HG03439 (cell line): ENCODE results near the gene OPN4.

Experiments
- ATAC-seq: cut with Tn5 transposase; IDR thresholded peaks from one replicate; pipeline ENCODE4 v1.9.1; 2021; ENCODE audit warnings: mild to moderate bottlenecking, moderate library complexity; ENCODE audit not compliant: unreplicated experiment

Gene OPN4

DNA sequence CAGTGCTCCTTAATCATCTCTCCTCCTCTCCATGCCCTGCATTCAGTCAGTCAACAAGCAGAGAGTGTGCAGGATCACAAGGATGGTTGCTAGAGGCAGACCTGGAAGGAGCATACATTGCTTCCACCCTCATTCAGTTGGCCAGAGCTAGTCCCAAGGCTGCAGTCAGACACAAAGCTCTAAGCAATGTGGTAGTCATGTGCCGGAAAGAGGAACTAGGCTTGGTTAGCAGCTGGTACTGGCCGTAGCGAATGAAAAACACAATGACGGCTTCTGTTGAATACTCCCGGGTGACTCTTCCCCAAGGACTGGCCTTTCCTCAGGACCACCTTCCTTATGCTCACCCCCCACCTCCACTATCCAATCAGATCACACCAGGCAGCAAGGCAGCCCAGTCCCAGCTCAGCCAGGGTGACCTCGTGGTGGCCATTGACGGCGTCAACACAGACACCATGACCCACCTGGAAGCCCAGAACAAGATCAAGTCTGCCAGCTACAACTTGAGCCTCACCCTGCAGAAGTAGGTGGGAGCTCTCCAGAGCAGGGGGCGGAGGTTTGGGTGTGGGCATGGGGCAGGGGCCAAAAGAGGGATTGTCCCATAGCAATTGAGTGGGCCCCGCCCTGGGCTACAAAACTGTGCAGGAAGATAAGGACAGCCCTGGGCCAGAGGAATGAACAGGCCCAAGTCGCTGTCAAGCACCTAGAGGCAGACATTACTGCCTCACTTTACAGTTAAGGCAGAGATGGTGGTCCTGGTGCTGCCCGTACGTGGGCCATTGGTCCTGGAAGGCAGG, 24.8 kb downstream of the OPN4 start:
- ATAC-seq, result no peak

DNA sequence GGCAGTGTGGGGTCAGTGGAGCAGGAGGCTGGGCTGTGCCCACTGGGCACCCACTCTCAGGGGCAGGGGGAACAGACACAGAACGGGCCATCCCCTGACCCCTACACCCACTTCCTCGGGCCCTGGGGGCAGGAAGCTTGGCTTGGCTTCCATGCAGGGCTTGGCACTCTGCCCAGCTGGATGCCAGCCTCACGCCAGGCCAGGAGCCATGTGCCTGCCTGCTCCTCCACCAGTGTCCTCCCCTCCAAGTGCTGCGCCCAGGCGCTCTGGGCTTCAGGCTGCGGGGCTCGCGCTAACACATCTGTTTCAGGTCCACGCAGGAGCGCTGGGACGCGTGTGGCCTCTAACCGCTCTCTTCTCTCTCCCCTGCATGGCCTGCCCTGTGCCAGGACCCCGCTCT, 26.7 kb downstream of the OPN4 start:
- ATAC-seq, result no peak

DNA sequence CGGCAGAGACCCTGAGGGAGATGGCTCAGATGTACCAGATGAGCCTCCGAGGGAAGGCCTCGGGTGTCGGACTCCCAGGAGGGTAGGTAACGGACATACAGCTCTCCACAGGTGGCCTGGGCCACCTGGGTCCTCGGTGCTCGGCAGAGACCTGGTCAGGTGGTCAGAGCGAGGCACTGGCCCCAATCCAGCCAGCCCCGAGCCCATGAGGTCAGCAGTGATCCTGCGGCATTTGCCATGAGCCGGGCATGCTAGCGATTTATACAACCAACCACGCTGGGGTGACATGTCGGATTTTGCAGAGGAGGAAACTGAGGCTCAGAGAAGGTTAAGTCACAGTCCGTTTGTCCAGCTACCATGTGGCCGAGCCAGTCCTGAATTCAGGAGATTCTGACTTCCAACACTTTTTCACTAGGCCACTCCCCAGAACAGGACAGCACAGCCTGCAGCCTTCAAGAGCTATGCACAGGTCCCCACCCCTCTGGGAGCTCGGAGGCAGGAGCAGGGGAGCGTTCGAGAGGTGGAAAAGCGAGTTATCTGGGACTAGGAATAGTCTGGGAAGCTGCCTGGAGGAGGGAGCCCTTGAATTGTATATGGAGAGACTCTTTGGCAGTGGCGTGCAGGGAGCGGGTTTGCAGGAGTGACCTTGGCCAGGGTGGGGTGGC, 27.5 kb downstream of the OPN4 start:
- ATAC-seq, result no peak

DNA sequence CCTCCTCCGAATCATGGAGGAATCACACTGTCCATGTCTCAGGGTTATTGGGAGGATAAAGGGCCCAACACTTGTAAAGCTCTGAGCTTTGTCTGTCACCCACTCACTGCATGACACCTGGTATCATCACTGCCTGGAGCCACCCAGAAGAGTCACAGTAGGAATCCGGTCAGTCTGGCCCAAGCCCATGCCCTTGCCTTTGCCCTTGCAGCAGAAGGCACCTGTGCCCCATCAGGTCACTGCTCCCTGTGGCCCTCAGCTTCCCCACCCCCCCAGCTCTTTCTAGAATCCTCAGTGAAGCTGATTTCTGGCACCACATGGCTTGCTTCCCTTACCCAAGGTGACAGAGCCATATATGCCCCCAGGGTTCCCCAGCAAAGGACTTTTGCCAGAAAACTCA, 28.3 kb downstream of the OPN4 start:
- ATAC-seq, result no peak

DNA sequence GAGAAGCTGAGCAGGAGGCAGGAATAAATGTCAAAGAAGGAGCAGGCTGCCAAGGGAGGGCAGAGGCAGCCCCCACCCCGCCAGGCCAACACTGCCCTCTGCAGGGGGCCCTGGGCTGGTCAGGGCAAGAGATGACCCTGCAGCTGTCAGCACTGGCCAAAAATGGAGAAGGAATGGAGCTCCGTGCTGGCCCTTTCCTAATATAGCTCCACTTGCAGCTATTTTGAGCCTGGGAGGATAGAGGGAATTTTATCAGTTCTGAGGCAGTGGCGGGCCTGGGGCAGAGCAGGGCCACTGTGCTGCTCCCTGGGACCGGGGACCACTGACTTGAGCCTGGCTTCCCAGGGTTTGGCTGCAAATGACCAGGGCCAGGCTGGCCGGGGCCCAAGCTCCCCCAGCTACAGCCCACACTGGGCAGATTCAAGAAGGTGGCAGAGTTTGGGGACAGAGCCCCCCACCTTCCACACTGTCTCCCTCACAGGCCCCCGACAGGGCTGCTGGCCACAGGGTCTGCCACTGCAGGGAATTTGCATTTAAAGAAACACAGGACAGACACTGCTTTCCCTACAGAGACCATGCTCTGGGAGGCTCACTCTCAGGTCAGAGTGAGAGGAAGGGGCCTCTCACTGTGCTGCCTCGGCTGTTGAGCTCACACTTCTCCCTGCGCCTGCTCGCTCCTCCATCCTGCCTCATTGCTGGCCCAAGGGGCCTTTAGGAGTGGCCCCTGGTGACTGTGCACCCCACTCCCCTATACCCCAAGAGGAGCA, 30.2 kb downstream of the OPN4 start:
- no peak for ATAC-seq

DNA sequence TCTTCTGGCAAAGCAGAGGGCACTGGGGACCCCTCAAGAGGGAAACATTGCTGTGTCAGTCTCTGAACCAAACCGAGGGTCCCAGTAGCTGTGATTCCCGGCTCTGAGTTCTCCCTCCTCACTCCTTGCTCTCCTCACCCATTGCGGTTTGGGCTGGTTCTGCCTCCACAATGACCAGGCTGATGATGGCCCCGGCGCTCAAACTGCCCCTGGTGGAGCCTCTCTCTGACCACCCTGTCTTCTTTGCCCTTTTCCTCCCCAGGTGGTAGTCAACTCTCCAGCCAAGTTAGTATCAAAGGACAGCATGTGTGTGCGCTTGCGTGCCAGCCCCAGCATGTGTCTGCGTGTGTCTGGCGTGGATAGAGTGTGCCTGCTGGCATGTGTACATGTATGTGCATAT, 31.1 kb downstream of the OPN4 start:
- ATAC-seq, result no peak

DNA sequence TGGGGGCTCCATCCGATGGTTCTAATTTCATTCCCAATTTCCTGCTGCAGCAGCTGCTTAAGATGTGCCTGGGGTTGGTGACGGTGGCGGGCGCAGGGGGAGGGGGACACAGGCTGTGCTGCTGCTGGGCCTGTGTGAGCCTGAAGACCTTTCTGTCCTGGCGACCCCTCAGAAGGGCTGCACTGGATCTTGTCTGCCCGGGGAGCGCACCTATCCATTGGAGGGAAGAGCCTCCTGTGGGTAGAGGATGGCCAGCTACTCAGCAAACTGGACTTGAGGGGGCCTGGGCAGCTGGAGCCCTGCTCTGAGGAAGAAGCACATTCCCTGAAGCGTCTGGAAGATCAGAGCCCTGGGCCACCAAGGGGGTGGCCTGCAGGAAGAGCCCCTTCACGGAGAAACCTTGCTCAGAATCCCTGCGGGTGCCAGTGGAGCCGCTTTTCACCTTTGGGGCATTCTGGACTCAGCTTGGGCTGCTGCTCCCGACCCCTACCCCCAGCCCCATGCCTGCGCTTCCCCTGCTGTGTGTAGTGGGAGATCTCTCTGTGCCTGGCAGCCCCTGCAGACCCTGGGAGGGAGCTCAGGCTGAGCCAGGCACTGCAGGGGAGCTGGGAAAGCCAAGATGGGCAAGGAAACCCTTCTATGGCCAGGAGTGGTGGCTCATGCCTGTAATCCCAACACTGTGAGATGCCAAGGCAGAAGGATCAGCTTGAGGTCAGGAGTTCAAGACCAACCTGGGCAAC, 31.7 kb downstream of the OPN4 start:
- ATAC-seq, result no peak

DNA sequence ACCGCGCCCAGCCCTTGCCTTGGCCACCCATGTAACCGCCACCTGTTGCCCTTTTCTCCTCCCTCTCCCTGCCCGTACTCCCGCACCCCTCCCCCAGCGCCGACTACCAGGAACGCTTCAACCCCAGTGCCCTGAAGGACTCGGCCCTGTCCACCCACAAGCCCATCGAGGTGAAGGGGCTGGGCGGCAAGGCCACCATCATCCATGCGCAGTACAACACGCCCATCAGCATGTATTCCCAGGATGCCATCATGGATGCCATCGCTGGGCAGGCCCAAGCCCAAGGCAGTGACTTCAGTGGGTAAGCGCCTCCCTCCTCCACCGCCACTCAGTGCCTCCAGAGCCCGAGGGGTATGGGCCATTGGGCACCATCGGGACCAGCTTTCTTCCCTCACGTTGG, 32.6 kb downstream of the OPN4 start:
- no peak for ATAC-seq

DNA sequence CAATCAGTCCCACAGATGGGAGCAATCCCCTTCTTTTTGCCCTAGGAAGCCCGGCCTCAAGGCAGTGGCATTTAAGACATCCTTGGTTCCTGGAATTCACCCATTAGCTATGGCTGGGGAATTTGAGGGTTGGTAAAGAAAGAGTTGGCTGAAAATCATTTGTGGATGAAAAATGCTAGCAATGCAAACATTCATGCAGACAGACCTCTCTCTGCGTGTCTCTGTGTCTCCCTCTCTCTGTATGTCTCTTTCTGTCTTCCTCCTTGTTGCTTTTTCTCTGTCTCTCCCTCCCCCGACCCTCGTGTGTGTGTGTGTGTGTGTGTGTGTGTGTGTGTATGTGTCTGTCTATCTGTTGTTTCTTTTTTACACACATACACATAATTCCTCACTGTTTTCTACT, 33.4 kb downstream of the OPN4 start:
- no peak for ATAC-seq

DNA sequence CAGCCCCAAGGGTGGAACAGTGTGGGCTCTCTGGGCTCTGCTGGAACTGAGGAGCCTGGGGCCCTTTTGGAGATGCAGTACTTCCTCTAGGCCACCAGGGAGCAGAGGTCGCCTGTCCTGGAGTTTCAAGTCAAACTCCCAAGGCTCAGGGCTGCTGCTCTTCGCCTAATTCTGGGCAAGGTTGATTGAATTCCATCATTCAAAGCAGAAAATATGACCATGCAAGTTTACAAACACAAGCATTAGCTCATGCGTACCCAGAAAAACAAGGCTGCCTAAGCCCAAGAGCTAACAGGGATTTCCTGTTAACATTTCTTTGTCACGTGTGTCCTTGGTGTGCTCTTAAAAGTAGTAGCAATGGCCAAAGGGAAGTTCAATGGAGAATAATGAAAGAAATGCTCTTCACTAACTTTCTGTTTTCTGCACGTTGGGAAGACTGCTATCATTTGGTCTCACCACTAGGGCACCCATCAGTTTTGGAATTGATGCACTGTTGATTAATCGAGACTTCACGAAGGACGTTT, 34.1 kb downstream of the OPN4 start:
- peak; percentile 75 for ATAC-seq

DNA sequence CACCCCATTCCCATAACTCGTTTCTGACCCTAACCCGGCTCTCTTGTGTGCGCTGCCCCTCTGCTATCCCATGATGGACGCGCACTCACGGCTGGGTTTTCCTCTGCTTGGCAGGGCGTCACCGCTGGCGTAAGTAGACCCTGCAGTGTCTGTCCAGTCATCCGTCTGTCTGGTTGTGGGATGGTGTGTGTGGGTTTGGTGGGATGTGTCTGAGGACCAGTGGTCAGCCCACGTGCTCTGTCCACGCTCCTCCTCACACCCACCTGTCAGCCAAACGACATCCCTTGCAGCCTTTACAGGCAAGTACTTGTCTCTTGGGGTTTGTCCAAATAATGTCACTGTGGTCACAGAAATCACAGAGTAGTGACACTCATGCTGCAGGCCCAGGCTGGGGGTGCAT, 34.8 kb downstream of the OPN4 start:
- no peak for ATAC-seq

DNA sequence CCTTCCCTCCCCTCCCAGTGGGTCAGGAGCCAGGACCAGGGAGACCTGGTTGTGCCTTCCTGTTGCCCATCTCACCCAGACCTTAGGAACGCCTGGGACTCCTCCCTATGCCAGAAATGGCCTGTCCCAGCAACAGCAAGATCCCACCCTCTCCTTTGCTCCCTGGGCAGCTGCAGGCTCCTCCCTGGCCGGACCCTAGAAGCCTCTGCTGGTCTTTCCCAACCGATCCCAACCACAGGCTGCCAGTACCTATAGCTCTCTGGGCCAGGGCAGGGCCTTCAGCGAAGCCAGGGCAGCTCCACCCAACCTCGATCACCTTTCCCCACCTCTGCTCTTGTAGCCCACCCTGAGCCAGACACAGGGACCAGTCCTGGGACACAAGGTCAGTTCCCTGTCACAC, 35.9 kb downstream of the OPN4 start:
- no peak for ATAC-seq

DNA sequence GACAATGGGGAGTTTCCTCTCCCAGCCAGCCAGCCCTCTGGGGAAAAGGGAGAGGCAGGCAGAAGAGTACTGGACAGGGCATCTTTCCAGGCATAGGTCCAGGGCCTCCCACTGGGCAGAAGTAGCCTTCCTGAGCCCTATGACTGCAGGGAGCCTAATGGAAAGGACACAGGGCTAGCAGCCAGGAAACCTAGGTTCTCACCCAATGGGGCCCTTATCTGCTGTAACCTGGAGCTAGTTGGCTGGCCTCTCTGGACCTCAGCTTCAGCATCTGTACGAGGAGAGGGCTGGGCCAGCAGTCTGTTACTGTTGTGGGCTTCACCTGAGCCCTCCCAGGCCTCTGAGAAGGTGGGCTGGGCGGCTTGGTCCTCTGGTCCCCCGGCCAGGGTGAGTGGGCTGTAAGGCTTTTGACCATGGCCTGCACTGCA, 36.3 kb downstream of the OPN4 start:
- ATAC-seq, result no peak

DNA sequence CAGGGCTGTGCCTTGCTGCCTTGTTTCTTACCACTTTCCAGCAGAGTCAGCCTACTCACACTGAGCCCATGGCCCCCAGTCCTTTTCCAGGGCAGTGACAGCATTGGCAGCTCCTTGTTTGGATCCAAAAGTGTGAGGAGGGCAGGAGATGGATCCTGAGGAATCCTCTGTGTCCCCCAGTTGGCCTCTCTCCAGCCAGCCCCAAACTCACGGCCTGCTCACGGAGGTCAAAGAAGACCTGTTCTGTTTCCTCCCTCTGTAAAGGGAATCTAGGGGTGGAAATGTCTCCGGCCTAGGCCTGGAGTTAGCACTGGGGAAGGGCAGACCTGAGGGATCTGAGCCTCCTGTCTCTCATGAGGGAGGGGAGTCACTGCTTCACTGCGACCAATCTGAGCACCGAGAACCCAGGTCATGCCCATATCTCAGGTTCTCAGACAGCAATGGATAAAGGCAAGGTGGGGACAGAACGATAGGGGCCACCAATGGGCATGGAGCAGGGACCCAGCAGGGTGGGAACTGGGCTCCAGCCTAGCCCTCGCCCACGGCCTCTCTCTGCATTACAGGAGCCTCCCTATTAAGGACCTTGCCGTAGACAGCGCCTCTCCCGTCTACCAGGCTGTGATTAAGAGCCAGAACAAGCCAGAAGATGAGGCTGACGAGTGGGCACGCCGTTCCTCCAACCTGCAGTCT, 37.1 kb downstream of the OPN4 start:
- no peak for ATAC-seq

DNA sequence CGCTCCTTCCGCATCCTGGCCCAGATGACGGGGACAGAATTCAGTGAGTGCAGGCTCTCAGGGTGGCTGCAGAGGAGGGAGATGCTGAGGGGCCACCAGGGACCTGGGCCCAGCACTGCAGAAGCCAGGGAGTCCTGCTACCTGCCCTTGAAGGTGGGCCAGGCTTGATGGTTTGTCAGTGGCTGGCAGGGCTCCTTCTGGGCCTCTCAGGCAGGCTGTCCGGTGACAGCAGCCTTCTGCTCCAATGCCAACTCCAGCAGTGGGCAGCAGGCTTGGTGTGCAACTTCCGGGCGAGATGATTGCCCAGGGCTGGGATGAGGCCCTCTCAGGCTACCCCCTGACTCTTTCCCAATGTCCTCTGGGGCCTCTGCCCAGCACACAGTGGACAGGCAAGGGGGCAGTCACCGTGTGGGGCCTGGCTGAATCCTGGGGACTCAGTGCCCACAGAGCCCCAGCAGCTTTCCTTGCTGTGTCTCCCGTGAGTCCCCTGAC, 37.7 kb downstream of the OPN4 start:
- no peak for ATAC-seq

DNA sequence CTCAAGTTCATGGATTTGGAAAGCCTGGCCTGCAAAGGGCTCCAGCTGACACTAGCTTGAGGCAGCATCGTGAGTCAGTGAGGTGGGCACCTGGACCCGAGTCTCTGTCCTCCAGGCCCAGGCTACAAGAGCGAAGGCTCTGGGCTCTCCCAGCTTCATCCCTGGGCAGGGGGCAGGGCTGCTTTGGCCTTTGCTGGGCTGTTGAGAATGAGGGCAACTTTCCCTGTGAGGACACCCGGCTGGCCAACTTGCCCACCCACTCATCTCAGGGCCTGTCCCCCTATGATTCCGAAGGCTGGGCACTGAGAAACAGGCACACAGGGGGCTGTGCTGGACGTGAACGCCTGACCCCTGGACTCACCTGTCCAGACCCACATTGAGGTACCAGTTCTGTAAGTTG, 38.3 kb downstream of the OPN4 start:
- no peak for ATAC-seq

DNA sequence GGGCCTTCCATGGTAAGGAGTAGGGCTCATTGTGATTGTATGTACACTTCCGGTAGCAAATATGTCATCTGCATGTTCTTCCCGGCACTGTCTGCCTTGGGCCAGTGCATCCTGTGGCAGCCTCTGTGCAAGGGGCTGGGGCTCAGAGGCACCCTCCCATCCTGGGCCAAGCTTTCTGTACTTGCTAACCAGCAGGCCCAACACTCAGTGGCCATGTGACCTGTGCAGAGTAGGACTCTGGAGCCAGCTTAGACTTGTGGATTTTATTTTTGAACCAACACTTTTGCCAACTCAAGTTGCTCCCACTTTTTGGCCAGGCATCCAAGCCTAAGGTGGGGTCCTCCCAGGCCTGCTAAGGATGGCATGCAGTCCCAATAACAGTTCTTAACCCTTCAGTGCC, 38.9 kb downstream of the OPN4 start:
- no peak for ATAC-seq

DNA sequence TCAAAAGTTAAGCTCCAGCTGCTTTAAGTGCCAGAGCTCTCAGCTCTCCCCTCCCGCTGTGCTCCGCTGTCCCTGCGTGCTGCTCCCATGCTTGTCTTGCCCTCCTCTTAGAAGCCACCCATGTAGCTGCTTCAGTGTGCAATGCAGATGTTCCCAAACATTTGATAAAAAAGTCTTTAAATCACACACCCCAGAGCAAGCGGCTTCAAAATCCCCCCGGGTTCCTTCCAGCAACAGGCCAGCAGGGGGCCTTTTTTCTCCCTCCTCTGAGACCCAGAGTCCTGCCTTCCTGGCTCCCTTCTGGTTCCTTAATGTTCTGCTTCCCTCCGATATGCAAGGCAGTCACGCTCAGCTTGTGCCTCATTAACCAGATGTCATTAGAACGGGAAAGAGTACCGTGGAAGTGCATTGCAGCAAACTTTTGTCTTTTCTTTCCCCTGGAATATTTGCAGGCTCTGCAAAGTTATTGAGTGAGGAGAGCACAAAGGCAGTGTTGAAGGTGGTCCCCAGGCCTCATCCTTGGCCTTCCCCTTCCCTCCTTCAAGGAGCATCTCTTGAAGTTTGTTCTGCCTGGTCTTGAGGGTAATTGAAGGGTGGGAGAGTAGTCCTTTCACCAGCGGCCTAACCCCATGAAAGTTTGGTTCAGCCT, 39.5 kb downstream of the OPN4 start:
- ATAC-seq, result no peak

DNA sequence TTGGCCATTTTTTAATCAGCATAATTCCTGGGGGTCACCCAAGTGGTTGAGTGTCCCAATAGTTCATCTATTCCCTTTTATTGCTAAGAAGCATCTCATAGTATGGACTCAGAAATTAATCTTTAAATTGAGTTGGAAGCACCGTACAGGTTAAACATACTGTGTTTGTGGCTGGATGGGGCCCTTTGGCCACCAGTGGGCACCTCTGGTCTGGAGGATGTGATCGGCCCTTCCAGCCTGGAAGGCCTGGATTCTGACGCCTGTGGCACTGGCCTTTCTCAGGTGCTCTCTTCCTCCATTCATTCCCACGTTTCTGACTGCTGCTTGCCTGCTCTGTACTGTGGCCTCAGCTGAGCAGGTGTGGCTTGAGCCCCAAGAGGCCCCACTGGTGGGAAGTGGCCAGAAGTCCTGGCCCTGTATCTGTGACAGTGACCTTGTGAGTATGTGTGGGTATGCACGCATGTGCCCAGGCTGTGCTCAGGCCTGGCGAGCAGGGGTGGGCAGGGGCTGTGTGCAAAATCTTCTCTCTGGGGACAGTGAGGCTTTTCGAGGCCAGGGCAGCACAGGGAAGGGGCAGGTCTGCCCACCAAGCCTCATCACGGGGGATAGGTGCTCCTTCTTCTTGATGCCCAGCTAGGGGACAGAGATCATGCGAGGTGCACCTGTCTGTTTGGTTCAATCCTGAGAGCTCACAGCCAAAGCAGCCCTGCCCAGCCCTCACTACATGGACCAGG, 44.0 kb downstream of the OPN4 start:
- no peak for ATAC-seq
